ENCODE results near the gene FJX1.
"Not testable (repeated sequence)": the region's sequence is repeated elsewhere in the genome, so short reads cannot be mapped to it uniquely, and the experiment has no call there.

Gene FJX1

GRCh38 chr11:35662061-35662648 lies 43.9 kb downstream of the FJX1 start:
- Mint-ChIP-seq H3K4me3 (peak overlapping the region; percentile 98), H3K27me3 (peaks cover under 1% of the 10 kb centered on the region), H3K27ac (peak overlapping the region; percentile 99), H3K4me1 (ENCODE audit: low read depth) (peaks cover 42% of the 10 kb centered on the region), H3K36me3 (peaks cover 28% of the 10 kb centered on the region), H3K9me3 (ENCODE audit: low read depth) (peaks cover 25% of the 10 kb centered on the region)

- Mint-ChIP-seq H3K36me3 (peaks cover 29% of the 10 kb centered on the region), H3K27ac (peak within 1 kb of the TSS; percentile 99), H3K4me3 (peak within 1 kb of the TSS; percentile 98), H3K4me1 (ENCODE audit: low read depth) (peaks cover 42% of the 10 kb centered on the region), H3K9me3 (ENCODE audit: low read depth) (peaks cover 25% of the 10 kb centered on the region), H3K27me3 (no peaks in the 10 kb centered on the region)
Measured at GRCh38 chr11:35662649-35663407, 44.6 kb downstream of the FJX1 start, which contains the start of gene TRIM44. TRIM44 (plus strand) TSS chr11:35662775; CDS start chr11:35663112, 337 bp downstream.

- Mint-ChIP-seq H3K9me3 (ENCODE audit: low read depth) (peaks cover 25% of the 10 kb centered on the region), H3K27ac (peak overlapping the region; percentile 92), H3K36me3 (peaks cover 34% of the 10 kb centered on the region), H3K4me3 (peak overlapping the region; percentile 98), H3K27me3 (no peaks in the 10 kb centered on the region), H3K4me1 (ENCODE audit: low read depth) (peaks cover 46% of the 10 kb centered on the region)
Measured at GRCh38 chr11:35663408-35663702, 45.1 kb downstream of the FJX1 start.

GRCh38 chr11:35664977-35665441 lies 46.7 kb downstream of the FJX1 start:
- peak overlapping the region; percentile 98 for H3K4me3 Mint-ChIP-seq
- H3K36me3 Mint-ChIP-seq: peaks cover 36% of the 10 kb centered on the region
- no peaks in the 10 kb centered on the region for H3K27me3 Mint-ChIP-seq
- no peak overlapping the region for H3K27ac Mint-ChIP-seq
- peaks cover 52% of the 10 kb centered on the region for H3K4me1 Mint-ChIP-seq (ENCODE audit: low read depth)
- peaks cover 25% of the 10 kb centered on the region for H3K9me3 Mint-ChIP-seq (ENCODE audit: low read depth)

GRCh38 chr11:35667257-35667656 lies 49.0 kb downstream of the FJX1 start:
- Mint-ChIP-seq H3K27ac (no peak overlapping the region), H3K4me1 (ENCODE audit: low read depth) (peaks cover 66% of the 10 kb centered on the region), H3K4me3 (no peak overlapping the region), H3K27me3 (no peaks in the 10 kb centered on the region), H3K9me3 (ENCODE audit: low read depth) (peaks cover 25% of the 10 kb centered on the region), H3K36me3 (peaks cover 42% of the 10 kb centered on the region)

GRCh38 chr11:35668350-35668749 lies 50.1 kb downstream of the FJX1 start:
- peak overlapping the region; percentile 27 for H3K4me3 Mint-ChIP-seq
- H3K27me3 Mint-ChIP-seq, H3K27ac Mint-ChIP-seq: not testable (repeated sequence)
- H3K4me1 Mint-ChIP-seq (ENCODE audit: low read depth): peaks cover 68% of the 10 kb centered on the region
- peaks cover 25% of the 10 kb centered on the region for H3K9me3 Mint-ChIP-seq (ENCODE audit: low read depth)
- H3K36me3 Mint-ChIP-seq: peaks cover 40% of the 10 kb centered on the region

Data from activated naive CD8-positive, alpha-beta T cell (primary cell).